GM12874 (cell line): ENCODE results near the gene ADAD1.

ENCODE experiments used
- TF ChIP-seq, protein P1 (sequence below): IDR thresholded peaks from 2 replicates; pipeline ENCODE4 v1.5.1; 2011; ENCODE audit warnings: low read depth, mild to moderate bottlenecking, control low read depth, low read length, moderate library complexity; ENCODE audit not compliant: insufficient read depth

Gene ADAD1

DNA sequence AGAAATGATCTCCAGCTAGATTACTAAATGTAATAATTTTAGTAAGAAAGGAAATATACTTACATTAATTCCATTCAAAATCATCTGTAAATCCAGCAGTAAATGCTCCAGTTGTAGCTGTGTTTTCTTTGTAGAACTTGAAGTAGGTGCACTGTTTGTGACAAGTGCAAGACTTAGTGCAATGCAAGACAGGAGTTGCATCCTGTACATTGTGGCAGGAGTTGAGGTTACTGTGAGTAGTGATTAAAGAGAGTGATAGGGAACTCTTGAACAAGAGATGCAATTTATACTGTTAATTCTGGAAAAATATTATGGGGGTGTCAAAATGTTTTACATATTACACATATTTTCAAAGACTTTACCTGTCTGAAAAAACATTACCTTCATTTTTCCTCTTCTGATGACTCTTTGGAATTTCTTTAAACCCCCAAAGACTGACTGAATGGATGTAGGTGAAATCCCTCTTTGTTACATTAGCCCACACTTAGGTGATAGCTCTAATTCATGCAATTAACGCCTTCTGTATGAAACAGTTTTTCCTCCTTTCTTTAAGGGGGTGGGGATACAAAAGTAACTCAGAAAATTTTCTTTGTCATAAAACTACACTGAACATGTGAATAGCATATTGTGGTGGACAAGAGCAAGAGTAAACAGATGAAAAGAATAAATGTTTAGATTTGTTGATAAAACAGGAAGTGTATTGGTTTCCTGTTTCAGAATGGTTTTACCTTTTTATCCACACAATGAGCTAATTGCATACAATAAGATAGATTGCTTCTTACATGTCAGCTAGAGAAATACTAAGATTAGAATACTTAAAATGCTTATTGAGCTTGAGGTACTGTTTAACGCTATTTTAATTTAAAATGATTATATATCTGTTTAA, 77.7 kb downstream of the ADAD1 start, which contains the start of gene IL2:
Gene IL2 (minus strand): TSS at position 495 of the 886 bp plus-strand sequence. CDS start 285 bp downstream, at position 210.
- TF ChIP-seq, protein P1, sequence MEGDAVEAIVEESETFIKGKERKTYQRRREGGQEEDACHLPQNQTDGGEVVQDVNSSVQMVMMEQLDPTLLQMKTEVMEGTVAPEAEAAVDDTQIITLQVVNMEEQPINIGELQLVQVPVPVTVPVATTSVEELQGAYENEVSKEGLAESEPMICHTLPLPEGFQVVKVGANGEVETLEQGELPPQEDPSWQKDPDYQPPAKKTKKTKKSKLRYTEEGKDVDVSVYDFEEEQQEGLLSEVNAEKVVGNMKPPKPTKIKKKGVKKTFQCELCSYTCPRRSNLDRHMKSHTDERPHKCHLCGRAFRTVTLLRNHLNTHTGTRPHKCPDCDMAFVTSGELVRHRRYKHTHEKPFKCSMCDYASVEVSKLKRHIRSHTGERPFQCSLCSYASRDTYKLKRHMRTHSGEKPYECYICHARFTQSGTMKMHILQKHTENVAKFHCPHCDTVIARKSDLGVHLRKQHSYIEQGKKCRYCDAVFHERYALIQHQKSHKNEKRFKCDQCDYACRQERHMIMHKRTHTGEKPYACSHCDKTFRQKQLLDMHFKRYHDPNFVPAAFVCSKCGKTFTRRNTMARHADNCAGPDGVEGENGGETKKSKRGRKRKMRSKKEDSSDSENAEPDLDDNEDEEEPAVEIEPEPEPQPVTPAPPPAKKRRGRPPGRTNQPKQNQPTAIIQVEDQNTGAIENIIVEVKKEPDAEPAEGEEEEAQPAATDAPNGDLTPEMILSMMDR: no peak

DNA sequence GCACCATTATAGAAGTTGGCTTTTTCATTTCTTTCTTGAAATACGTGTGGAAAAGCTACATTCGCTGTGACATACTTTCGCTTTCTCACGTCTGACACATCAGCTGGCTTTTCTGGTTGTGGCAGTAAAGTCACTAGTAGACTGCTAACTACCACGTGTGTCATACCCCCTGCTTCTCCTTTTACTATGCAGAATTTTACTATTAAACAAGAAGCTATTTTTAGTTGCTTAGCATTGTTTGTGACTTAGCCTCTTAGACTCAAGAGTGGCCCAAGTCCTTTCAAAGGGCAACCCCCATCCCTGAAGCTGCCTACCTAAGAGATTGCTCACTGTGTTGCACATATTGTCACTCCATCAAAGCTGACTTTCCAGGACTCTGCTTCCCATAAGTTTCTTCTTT, 79.8 kb downstream of the ADAD1 start:
- TF ChIP-seq, protein P1: no peak

DNA sequence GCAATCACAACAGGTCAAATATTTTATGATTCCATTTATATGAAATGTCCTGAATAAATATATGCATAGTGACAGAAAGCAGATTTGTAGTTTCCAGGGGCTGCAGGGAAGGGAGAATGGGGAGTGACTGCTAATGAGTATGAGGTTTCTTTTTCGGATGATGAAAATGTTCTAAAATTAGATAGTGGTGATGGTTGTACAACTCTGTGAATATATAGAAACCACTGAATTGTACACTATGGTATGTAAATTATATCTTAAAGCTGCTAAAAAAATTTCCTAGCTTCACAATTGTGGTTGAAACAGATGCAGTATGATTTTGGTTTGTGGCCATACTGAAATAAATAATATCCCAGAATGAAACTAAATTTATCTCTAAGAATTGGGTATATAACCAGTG, 90.6 kb downstream of the ADAD1 start:
- TF ChIP-seq, protein P1: no peak

DNA sequence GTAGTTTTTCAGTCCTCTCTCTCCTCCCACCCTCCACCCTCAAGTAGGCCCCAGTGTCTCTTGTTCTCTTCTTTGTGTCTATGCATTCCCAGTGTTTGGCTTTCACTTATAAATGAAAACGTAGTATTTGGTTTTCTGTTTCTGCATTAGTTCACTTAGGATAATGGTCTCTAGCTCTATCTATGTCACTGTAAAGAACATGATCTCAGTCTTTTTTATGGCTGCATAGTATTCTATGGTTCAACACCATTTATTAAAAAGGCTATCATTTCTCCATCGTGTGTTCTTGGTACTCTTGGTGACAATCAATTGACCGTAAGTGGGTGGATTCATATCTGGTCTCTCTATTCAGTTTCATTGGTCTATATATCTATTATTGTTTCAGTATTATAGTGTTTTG, 96.4 kb downstream of the ADAD1 start:
- TF ChIP-seq, protein P1: no peak

DNA sequence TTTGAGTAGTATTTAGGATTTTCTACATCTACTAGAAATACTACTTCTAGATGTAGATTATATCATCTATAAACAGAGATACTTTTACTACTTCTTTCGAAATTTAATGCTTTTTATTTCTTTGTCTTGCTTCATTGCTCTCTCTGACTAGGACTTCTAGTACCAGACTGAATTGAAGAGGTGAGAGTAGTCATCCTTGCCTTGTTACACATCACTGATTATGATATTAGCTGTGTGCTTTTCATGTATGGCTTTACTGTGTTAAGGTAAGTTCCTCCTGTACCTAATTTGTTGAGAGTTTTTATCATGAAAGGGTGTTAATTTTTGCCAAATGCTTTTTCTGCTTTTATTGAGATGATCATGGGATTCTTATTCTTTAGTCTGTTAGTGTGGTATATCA, 97.3 kb downstream of the ADAD1 start:
- TF ChIP-seq, protein P1: no peak

DNA sequence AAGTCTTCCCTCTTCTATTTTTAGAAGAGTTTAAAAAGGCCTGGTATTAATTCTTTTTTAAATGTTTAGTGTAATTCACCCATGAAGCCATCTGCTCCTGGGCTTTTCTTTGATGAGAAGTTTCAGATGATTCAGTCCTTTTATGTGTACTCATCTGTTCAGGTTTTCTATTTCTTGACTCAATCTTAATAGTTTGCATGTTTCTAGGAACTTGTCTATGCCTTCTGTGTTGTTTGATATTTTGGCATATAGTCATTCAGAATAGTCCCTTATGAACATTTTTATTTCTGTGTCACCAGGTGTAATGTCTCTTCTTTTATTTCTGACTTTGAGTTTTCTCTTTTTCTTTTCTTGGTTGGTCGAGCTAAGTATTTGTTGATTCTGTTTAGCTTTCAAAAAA, 97.9 kb downstream of the ADAD1 start:
- TF ChIP-seq, protein P1: no peak
